Measurements from ENCODE around the gene CIDEB.

CIDEB gene

GRCh38 chr14:24311837-24312615 is 4.2 kb upstream of the CIDEB start:
- no peak for DNase-seq

- no peak for DNase-seq
Measured at GRCh38 chr14:24310646-24311604, 3.1 kb upstream of the CIDEB start, which contains the start of gene LTB4R. Gene LTB4R (plus strand): TSS chr14:24311502. CDS start chr14:24315652, 4,150 bp downstream.

GRCh38 chr14:24310265-24310645 is 2.5 kb upstream of the CIDEB start:
- DNase-seq = no peak

- no peak for DNase-seq
Measured at GRCh38 chr14:24309538-24310264, 1.9 kb upstream of the CIDEB start, which contains the start of gene LTB4R2. Gene LTB4R2 (plus strand): TSS chr14:24310140. CDS start chr14:24310665, 525 bp downstream.

- no peak for DNase-seq
Measured at GRCh38 chr14:24308342-24309124, 756 bp upstream of the CIDEB start.

GRCh38 chr14:24307156-24307574 is 612 bp downstream of the CIDEB start:
- DNase-seq = no peak

- DNase-seq = no peak
Measured at GRCh38 chr14:24304019-24304387, 3.8 kb downstream of the CIDEB start.

GRCh38 chr14:24300326-24300980 is 7.3 kb downstream of the CIDEB start:
- no peak for DNase-seq

- peak; percentile 52 for DNase-seq
Measured at GRCh38 chr14:24299255-24300191, 8.3 kb downstream of the CIDEB start, which contains the start of the genes DHRS1 and NOP9. Gene DHRS1 (minus strand): TSS chr14:24299780. CDS start chr14:24299106, 674 bp downstream. Gene NOP9 (plus strand): TSS chr14:24299850. CDS start chr14:24299955, 105 bp downstream.

GRCh38 chr14:24298892-24299254 is 8.9 kb downstream of the CIDEB start:
- DNase-seq = no peak

GRCh38 chr14:24297190-24297964 is 10.4 kb downstream of the CIDEB start:
- peak; percentile 7 for DNase-seq

GRCh38 chr14:24296341-24297157 is 11.2 kb downstream of the CIDEB start:
- peak; percentile 11 for DNase-seq

GRCh38 chr14:24293525-24293924 is 14.3 kb downstream of the CIDEB start:
- DNase-seq = no peak

GRCh38 chr14:24292118-24292807 is 15.5 kb downstream of the CIDEB start:
- DNase-seq = no peak

- no peak for DNase-seq
Measured at GRCh38 chr14:24291446-24292117, 16.2 kb downstream of the CIDEB start.

- no peak for DNase-seq
Measured at GRCh38 chr14:24290746-24291145, 17.0 kb downstream of the CIDEB start.

- DNase-seq = no peak
Measured at GRCh38 chr14:24289649-24290280, 18.0 kb downstream of the CIDEB start.

All from NCI-H526 treated with DMSO at 0.1 percent for 48 hours (cell line).